ENCODE data around the gene C2CD2L. TPM values are rescaled to one million over a fixed set of nuclear protein-coding genes. Genes with fewer than 3 reads are reported as not detected.
A peak's percentile ranks its signal among the peaks of the same experiment; 100 is the strongest.

Gene C2CD2L
- total and polyA plus RNA-seq, 10 of the 15 experiments (the other 5 are each of a cell fraction or from before 2014, with no cell fraction given), result 0.21 to 9.6 (median 5.1) TPM

DNA sequence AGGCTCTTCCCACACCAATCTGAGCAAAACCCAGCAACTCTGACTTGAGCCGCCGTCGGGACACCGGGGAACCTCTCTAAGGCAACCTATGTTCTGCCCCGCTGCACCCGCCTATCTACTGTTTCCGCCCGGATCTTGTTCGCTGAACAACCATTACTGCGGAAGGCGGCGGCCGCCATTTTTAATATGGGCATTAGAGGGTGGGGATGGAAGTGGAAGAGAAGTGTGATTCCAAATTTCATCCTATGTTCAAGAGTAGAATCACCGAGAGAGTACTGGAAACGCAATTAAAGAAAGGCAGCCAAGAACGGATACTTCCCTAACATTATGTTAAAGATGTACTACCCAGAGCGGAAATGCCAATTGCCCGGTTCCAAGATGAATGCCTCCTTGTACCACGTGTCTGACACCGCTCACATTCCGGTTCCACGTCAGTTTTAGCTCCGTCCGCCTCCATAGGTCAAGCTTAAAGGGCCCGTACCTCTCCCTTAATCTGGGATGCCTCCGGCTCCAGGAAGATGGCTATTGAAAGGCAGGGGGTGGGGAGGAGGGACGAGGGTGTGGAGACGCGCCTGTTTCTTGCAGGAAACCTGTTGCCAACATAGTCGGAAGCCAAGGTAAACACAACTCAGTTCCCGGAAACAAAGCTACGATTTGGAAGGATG is 5.3 kb upstream of the C2CD2L start, which contains the start of gene DPAGT1 (continued):
- TF ChIP-seq, protein P1, sequence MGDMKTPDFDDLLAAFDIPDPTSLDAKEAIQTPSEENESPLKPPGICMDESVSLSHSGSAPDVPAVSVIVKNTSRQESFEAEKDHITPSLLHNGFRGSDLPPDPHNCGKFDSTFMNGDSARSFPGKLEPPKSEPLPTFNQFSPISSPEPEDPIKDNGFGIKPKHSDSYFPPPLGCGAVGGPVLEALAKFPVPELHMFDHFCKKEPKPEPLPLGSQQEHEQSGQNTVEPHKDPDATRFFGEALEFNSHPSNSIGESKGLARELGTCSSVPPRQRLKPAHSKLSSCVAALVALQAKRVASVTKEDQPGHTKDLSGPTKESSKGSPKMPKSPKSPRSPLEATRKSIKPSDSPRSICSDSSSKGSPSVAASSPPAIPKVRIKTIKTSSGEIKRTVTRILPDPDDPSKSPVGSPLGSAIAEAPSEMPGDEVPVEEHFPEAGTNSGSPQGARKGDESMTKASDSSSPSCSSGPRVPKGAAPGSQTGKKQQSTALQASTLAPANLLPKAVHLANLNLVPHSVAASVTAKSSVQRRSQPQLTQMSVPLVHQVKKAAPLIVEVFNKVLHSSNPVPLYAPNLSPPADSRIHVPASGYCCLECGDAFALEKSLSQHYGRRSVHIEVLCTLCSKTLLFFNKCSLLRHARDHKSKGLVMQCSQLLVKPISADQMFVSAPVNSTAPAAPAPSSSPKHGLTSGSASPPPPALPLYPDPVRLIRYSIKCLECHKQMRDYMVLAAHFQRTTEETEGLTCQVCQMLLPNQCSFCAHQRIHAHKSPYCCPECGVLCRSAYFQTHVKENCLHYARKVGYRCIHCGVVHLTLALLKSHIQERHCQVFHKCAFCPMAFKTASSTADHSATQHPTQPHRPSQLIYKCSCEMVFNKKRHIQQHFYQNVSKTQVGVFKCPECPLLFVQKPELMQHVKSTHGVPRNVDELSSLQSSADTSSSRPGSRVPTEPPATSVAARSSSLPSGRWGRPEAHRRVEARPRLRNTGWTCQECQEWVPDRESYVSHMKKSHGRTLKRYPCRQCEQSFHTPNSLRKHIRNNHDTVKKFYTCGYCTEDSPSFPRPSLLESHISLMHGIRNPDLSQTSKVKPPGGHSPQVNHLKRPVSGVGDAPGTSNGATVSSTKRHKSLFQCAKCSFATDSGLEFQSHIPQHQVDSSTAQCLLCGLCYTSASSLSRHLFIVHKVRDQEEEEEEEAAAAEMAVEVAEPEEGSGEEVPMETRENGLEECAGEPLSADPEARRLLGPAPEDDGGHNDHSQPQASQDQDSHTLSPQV (IDR thresholded peaks at IDR 0.05), result no peak
- TF ChIP-seq, protein P2, sequence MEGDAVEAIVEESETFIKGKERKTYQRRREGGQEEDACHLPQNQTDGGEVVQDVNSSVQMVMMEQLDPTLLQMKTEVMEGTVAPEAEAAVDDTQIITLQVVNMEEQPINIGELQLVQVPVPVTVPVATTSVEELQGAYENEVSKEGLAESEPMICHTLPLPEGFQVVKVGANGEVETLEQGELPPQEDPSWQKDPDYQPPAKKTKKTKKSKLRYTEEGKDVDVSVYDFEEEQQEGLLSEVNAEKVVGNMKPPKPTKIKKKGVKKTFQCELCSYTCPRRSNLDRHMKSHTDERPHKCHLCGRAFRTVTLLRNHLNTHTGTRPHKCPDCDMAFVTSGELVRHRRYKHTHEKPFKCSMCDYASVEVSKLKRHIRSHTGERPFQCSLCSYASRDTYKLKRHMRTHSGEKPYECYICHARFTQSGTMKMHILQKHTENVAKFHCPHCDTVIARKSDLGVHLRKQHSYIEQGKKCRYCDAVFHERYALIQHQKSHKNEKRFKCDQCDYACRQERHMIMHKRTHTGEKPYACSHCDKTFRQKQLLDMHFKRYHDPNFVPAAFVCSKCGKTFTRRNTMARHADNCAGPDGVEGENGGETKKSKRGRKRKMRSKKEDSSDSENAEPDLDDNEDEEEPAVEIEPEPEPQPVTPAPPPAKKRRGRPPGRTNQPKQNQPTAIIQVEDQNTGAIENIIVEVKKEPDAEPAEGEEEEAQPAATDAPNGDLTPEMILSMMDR (IDR thresholded peaks at IDR 0.05 in 2 of 3, conservative IDR thresholded peaks at IDR 0.05 in 1 of 3; ENCODE audit: control insufficient read depth in 2 of 3, extremely low read depth in 1 of 3, insufficient read depth in 1 of 3, low read depth in 3 of 3, low read length in 3 of 3), result no peak
- TF ChIP-seq, protein P3, sequence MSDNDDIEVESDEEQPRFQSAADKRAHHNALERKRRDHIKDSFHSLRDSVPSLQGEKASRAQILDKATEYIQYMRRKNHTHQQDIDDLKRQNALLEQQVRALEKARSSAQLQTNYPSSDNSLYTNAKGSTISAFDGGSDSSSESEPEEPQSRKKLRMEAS (IDR thresholded peaks at IDR 0.05; ENCODE audit: low read depth, low read length), result peak; percentile 93
- TF ChIP-seq MEF2A (IDR thresholded peaks at IDR 0.05; ENCODE audit: insufficient read depth, low read depth, low read length) (no peak), NFYA (IDR thresholded peaks at IDR 0.05; ENCODE audit: borderline replicate concordance, low read depth, low read length) (no peak), CBX5 (IDR thresholded peaks at IDR 0.05; ENCODE audit: low read depth) (peak; percentile 46; the same call in 1 of the 2 replicates), DPF2 (IDR thresholded peaks at IDR 0.05) (no peak), RELA (IDR thresholded peaks at IDR 0.05; ENCODE audit: borderline replicate concordance, partially characterized antibody) (no peak), YY1 (IDR thresholded peaks at IDR 0.05; ENCODE audit: low read depth, low read length) (peak; percentile 99), ZNF207 (IDR thresholded peaks at IDR 0.05; ENCODE audit: borderline replicate concordance) (no peak; the same call in 1 of the 2 replicates), SREBF1 (IDR thresholded peaks at IDR 0.05; ENCODE audit: low read length) (no peak), CREB1 (IDR thresholded peaks at IDR 0.05; ENCODE audit: low read depth) (peak; percentile 82; the same call in 1 of the 2 replicates), PAX8 (IDR thresholded peaks at IDR 0.05) (peak; percentile 90; the same call in 1 of the 2 replicates), RCOR1 (conservative IDR thresholded peaks at IDR 0.05; ENCODE audit: low read depth, low read length) (0 out of 2 replicates have a peak, but pooled peaks have one; percentile 44), ASH2L (IDR thresholded peaks at IDR 0.05; ENCODE audit: borderline replicate concordance, low read depth) (0 out of 2 replicates have a peak, but pooled peaks have one; percentile 33)
- TF ChIP-seq, protein P4, sequence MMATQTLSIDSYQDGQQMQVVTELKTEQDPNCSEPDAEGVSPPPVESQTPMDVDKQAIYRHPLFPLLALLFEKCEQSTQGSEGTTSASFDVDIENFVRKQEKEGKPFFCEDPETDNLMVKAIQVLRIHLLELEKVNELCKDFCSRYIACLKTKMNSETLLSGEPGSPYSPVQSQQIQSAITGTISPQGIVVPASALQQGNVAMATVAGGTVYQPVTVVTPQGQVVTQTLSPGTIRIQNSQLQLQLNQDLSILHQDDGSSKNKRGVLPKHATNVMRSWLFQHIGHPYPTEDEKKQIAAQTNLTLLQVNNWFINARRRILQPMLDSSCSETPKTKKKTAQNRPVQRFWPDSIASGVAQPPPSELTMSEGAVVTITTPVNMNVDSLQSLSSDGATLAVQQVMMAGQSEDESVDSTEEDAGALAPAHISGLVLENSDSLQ (IDR thresholded peaks at IDR 0.05), result peak; percentile 88
- TF ChIP-seq, protein P5, sequence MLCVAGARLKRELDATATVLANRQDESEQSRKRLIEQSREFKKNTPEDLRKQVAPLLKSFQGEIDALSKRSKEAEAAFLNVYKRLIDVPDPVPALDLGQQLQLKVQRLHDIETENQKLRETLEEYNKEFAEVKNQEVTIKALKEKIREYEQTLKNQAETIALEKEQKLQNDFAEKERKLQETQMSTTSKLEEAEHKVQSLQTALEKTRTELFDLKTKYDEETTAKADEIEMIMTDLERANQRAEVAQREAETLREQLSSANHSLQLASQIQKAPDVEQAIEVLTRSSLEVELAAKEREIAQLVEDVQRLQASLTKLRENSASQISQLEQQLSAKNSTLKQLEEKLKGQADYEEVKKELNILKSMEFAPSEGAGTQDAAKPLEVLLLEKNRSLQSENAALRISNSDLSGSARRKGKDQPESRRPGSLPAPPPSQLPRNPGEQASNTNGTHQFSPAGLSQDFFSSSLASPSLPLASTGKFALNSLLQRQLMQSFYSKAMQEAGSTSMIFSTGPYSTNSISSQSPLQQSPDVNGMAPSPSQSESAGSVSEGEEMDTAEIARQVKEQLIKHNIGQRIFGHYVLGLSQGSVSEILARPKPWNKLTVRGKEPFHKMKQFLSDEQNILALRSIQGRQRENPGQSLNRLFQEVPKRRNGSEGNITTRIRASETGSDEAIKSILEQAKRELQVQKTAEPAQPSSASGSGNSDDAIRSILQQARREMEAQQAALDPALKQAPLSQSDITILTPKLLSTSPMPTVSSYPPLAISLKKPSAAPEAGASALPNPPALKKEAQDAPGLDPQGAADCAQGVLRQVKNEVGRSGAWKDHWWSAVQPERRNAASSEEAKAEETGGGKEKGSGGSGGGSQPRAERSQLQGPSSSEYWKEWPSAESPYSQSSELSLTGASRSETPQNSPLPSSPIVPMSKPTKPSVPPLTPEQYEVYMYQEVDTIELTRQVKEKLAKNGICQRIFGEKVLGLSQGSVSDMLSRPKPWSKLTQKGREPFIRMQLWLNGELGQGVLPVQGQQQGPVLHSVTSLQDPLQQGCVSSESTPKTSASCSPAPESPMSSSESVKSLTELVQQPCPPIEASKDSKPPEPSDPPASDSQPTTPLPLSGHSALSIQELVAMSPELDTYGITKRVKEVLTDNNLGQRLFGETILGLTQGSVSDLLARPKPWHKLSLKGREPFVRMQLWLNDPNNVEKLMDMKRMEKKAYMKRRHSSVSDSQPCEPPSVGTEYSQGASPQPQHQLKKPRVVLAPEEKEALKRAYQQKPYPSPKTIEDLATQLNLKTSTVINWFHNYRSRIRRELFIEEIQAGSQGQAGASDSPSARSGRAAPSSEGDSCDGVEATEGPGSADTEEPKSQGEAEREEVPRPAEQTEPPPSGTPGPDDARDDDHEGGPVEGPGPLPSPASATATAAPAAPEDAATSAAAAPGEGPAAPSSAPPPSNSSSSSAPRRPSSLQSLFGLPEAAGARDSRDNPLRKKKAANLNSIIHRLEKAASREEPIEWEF (IDR thresholded peaks at IDR 0.05; ENCODE audit: insufficient replicate concordance, low read depth, low read length), result no peak
